ENCODE data around the gene B3GALT4.
"Not testable (repeated sequence)": the region's sequence is repeated elsewhere in the genome, so short reads cannot be mapped to it uniquely, and the experiment has no call there.

B3GALT4 gene

DNA sequence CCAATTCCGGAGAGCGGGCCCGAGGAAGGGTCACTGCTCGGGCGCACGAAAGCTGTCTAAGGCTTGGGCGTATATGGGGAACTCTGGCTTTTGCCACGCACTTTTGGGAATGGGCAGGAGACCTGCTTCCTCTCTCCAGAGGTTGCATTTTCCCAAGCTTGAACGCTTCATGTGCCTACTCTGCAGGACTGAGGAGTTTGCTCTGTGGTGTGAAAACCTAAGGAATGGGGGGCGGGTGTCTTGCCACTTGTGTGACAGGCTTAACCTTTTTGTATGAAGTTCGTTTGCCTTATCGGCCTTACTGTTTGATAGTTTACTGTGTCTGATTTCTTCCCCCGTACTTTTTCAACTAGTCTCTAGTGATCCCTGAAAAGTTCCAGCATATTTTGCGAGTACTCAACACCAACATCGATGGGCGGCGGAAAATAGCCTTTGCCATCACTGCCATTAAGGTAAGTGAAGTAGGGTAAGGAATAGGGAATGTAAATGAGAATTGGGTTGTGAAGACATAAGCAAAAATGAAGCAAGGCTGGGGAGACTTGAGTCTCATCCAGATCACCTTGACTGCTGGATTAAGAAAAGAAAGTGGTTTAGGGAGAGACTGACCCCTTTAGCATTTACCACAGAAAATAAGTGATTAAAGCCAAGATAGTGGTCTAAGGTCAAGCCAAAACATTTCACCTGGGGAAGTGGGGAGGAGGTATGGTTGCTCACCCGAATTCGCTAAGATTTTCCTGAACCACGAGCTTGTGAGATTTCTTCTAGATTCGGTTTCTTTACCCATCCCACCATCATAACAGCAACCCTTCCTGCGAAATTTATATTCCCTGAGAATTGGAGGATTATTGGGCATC is 4.4 kb upstream of the B3GALT4 start:
- DNase-seq = no peak

- DNase-seq = no peak
These were observed 3.6 kb upstream of the B3GALT4 start for GRCh38 chr6:33273129-33273923.

DNA sequence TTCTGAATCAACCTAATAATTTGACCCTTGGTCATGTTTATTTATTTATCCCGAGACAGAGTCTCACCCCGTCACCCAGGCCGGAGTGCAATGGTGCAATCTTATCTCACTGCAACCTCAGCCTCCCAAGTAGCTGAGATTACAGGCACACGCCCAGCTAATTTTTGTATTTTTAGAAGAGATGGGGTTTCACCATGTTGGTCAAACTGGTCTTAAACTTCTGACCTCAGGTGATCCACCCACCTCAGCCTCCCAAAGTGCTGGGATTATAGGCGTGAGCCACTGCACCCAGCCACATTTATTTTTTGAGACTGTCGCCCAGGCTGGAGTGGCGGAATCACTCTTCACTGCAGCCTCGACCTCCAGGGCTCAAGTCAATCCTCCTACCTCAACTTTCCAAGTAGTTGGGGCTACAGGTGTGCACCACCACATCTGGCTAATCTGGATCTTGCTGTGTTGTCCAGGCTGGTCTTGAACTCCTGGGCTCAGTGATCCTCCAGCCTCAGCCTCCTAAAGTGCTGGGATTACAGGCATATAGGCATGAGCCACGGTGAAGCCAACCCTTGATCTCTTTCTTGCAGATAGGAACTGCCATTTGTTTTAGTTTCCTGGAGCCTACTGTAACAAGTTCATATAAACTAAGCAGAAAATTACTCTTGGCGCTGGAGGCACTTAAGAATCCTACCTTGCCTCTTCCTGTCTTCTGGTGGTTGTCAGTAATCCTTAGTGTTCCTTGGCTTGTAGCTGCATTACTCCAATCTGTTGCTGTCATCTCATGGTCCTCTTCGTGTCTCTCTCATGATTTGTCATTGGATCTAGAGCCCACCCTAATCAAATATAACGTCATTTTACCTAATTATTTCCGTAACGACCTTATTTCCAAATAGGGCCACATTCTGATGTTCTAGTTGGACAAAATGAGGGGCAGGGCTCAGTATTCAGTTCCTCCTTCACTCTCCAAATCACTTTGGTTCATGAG is 2.7 kb upstream of the B3GALT4 start:
- no peak for DNase-seq

GRCh38 chr6:33275795-33276580 is 935 bp upstream of the B3GALT4 start:
- not testable (repeated sequence) for DNase-seq

DNA sequence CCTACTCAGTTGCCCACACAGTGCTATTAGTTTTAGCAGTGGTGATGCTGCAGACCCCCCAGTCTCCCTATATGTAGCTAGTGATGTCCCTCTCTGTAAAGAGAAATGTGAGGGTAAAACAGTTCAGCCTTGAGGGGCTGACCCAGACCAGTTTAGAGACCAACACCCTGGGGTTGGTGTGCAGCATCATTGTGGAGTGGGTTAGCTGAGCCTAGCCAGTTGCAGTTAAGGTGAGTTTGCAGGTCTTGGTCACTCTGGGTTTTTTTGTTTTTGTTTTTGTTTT is 401 bp upstream of the B3GALT4 start:
- DNase-seq = no peak

DNA sequence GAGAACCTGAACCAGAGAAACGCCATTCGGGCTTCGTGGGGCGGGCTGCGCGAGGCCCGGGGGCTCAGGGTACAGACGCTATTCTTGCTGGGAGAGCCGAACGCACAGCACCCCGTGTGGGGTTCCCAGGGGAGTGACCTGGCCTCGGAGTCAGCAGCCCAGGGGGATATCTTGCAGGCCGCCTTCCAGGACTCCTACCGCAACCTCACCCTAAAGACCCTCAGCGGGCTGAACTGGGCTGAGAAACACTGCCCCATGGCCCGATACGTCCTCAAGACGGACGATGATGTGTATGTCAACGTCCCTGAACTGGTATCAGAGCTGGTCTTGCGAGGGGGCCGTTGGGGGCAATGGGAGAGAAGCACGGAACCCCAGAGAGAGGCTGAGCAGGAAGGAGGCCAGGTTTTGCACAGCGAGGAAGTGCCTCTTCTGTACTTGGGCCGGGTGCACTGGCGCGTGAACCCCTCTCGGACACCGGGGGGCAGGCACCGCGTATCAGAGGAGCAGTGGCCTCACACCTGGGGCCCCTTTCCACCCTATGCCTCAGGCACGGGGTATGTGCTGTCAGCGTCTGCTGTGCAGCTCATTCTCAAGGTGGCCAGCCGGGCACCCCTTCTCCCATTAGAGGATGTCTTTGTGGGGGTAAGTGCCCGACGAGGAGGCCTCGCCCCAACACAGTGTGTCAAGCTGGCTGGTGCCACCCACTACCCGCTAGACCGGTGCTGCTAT is 904 bp downstream of the B3GALT4 start:
- DNase-seq = no peak

DNA sequence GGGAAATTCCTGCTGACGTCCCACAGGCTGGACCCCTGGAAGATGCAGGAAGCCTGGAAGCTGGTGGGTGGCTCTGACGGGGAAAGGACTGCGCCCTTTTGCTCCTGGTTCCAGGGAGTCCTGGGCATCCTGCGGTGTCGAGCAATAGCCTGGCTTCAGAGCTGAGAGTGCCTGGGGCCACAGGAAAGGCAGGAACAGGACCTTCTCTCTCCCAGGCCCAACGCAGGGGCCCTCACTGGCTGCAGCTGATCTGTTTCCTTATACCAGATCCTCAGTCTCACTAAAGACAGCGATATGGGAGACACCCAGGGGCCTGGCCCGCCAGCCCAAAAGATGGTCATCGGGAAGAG is 1.4 kb downstream of the B3GALT4 start:
- DNase-seq = no peak

GRCh38 chr6:33278810-33279209 is 1.9 kb downstream of the B3GALT4 start:
- DNase-seq = no peak

- no peak for DNase-seq
These were observed 2.4 kb downstream of the B3GALT4 start for GRCh38 chr6:33279257-33279695.

DNA sequence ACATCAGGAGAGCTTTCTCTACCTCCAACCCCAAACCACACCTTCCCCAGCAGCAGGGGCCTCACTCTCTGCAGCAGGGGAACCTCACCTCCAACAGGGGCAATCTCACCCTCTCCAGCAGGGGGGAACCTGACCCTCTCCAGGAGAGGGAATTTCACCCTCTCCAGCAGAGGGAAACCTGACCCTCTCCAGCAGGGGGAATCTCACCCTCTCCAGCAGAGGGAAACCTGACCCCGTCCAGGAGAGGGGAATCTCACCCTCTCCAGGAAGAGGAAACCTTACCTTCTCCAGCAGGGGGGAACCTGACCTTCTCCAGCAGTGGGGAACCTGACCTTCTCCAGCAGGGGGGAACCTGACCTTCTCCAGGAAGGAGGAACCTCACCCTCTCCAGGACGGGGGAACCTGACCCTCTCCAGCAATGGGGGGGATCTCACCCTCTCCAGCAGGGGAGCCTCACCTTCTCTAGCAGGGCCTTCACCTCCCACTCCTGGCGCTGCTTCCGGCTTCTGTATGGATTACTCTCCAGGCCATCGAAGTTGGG is 3.1 kb downstream of the B3GALT4 start:
- DNase-seq = peak; percentile 95

GRCh38 chr6:33280539-33280938 is 3.6 kb downstream of the B3GALT4 start:
- DNase-seq = no peak

- not testable (repeated sequence) for DNase-seq
These were observed 8.3 kb downstream of the B3GALT4 start for GRCh38 chr6:33285214-33285613.

- no peak for DNase-seq
These were observed 10.3 kb downstream of the B3GALT4 start for GRCh38 chr6:33286946-33287914.

DNA sequence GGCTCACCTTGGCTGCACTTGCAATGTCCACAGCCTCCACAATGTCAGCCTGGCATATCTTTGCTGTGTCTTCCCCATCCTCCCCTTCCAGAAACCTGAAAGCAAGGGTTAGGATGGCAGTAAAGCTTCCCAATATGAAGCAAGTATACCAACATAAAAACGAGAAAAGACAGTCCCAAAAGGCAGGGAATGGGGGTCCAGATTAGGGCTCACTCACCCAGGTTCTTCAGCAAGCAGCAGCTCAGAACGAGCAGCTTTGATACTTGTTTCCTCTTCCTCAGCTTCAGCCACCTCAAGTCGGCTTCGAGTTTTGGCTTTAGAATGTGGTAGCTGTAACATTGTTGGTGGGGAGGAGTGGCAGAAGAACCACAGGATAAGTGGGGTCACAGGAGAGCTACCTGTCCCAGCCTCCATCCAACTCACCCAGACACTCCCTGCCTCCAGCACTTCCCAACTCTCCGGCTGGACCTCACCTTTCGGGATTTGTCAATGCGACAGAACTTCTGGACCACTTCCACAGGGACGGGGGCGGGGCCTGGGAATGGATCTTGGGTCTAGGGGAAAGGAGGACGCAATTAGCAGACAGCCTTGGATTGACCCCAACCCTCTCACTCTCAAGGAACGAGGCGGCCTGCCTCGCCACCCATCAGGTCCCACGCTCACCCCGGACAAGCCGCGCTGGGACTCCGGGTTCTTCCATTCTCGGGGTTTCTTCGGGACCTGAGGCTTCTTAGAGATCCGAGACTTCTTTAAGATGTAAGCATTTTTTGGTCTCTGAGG is 11.4 kb downstream of the B3GALT4 start:
- no peak for DNase-seq

DNA sequence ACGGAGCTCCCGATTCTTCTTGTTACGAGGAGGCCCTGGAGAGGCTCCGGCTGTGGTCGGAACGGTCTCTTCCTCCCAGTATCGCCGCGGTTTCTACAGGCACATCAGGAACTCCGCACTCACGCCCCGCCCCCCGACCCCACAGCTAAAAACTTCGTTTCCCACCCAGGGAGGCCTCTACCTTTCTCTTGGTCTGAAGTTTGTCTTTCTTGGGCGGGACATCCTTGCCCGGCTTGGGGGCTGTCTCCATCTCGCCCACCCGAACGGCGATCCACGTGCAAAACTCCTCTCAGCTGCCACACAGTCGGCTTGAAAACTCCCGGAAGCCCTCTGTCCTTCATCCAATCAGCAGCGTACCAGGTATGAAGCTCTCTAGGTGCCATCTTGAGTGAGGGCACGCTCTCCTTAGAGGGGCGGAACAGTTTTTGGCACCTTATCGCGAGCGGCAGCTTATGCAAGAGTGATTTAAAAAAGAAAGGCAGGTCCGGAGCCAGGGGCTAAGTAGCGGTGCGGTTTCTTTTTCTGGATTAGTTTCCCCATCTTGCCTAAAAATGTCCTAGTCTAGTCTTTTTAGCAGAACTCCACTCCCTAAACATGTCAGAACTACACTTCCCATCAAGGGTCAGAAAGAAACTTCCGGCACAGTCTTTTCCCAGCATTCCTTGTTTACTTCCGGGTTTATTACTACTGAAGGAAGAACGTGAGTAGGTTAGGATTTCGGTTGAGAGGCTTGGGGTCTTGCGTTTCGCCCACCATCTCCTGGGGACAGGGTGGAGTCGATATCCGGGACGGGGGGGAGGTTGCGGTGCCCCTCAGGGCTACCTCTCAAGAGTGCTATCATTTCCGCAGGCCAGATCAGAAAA is 12.2 kb downstream of the B3GALT4 start, which contains the start of the genes PFDN6 and WDR46:
Gene PFDN6 (plus strand): TSS at position 681 of the 863 bp plus-strand sequence. CDS start 256 bp downstream, outside the sequence.
Gene WDR46 (minus strand): TSS at position 319 of the 863 bp plus-strand sequence. CDS start 69 bp downstream, at position 250.
- peak; percentile 93 for DNase-seq

DNA sequence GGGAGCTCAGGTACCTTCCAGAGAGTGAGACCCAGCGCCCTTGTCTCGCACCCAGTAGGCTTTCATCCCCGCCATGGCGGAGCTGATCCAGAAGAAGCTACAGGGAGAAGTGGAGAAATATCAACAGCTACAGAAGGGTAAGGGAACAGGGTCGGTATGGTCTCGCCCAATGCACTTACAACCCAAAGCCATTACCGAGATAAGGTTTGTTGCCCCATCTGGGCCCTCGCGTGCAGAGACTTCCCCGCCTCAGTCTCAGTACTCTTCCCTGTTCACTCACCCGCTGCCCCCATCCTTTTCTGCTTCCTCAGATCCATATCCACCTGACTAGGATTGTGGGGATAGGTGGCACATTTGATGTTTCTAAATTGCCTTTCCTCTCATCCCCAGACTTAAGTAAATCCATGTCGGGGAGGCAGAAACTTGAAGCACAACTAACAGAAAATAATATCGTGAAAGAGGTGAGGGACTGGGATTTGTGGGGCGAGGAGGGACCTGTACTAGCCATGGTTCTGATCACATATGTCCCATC is 12.9 kb downstream of the B3GALT4 start:
- DNase-seq = no peak

DNA sequence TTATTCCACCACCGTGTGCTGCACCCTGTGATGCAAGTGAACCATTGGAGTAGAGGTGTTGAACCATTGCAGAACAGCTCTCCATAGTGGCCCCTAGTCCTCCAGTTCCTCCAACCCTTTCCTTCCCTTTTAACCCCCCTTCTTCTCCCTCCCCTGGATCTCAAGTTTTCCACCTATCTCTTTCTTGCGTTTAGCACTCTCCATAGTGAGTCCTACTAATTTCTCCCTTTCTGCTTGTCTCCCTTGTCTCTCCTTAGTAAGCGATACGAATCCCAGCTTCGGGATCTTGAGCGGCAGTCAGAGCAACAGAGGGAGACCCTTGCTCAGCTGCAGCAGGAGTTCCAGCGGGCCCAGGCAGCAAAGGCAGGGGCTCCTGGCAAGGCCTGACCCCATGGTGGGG is 13.5 kb downstream of the B3GALT4 start:
- DNase-seq = no peak
